Hematopoietic multipotent progenitor cell treated with erythropoietin and hydrocortisone succinate and interleukin-3 and kit ligand, for 15 days (in vitro differentiated cells): ENCODE measurements around the gene GATAD2B.
"Not testable (repeated sequence)": the region's sequence is repeated elsewhere in the genome, so short reads cannot be mapped to it uniquely, and the experiment has no call there.

Experiments used
- DNase-seq: peaks from one replicate; pipeline ENCODE4 v3.0.0-alpha.2; 2015; ENCODE audit warnings: low spot score

The GATAD2B gene

DNA sequence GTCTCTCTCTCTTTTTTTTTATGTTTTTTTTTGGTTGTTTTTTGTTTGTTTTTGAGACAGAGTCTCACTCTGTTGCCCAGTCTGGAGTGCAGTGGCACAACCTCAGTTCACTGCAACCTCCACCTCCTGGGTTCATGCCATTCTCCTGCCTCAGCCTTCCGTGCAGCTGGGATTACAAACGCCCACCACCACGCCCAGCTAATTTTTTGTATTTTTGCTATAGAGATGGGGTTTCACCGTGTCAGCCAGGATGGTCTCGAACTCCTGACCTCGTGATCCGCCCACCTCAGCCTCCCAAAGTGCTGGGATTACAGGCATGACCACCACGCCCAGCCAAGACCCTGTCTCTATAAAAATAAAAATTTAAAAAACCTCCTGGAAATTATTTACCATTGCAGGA lies 88.8 kb downstream of the GATAD2B start:
- not testable (repeated sequence) for DNase-seq

DNA sequence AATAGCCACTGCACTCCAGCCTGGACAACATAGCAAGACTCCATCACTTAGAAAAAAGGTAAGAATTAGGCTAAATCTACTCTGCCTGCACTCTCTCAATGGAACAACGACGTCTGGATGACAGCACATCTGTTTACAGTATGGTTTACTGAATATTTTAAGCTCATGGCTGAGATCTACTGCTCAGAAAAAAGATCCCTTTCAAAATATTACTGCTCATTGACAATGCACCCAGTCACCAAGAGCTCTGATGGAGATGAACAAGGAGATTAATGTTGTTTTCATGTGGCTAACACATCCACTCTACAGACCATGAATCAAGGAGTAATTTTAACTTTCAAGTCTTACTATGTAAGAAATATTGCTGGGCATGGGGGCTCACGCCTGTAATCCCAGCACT lies 89.6 kb downstream of the GATAD2B start:
- no peak for DNase-seq

DNA sequence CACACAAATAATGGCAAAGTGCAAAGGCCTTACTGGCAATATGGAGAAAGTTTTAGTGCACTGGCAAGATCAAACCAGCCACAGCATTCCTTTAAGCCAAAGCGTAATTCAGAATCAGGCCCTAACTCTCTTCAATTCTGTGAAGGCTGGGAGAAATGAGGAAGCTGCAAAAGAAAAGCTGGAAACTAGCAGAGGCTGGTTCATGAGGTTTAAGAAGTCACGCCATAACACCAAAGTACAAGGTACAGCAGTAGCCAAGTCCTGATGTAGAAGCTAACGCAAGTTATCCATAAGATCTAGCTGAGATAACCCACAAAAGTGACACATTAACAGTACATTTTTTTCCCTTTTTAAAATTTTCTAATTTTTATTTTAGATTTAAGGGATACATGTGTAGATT lies 90.5 kb downstream of the GATAD2B start:
- no peak for DNase-seq

DNA sequence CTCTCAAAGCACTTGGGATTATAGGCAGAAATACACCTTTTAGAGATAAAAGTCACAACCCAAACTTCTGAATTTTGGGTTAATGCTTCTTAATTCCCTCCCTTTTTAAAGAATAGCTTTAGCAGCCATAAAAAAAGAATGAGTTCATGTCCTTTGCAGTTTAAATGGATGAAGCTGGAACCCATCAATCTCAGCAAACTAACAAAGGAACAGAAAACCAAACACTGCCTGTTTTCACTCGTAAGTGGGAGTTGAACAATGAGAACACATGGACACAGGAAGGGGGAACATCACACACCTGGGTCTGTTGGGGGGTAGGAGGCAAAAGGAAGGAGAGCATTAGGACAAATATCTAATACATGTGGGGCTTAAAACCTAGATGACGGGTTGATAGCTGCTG lies 91.7 kb downstream of the GATAD2B start:
- no peak for DNase-seq

DNA sequence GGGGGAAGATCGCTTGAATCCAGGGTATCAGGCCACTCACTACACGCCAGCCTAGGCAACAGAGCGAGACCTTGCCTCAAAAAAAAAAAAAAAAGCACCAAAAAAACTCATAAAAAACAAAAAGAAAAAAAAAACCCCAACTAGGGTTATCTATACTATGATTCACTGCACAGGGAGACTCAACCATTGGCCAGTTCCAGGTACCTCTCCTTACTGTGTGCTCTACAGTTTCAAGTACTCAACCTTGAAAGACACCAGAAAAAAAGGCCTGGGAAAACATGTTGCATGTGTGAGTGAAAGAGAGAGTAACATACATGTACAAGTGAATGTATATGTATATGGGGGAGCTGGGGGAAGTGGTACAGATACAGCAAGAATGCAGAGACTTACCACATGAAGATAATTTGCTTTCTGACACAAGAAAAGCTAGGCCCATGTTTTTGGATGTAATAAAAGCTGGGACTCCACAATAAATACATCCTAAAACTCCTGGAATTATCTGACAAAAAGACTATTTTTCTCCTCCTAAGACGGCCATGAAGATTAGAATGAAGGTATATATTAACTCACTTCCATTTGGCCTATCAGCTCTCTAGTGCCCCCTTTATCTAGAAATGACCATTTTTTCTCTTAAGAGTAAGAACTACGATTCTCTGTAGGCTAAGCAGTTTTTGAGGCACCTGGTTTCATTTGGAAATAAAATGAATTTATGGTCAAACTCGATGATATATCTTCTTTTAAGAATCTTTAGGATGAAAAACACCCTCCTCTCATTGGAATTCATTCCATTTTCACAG lies 95.4 kb downstream of the GATAD2B start:
- DNase-seq: no peak

DNA sequence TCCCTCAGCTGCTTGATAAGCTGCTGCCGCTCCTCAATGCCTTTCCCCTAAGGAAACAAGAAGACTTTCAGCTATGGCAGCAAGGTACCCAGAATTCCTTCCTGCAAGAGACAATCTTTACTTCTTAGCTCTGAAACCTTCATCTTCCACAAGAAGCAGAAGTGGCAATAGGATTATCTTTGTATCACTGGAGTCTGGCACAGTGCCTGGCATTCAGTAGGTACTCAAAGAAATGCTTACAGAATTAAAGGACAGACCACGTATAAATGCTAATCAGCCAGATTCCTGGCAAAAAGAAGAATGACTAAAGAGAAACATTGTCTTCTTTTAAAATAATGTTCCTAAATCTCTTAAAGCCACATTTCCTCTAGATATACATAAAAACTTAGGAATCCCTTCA lies 103.9 kb downstream of the GATAD2B start:
- no peak for DNase-seq

DNA sequence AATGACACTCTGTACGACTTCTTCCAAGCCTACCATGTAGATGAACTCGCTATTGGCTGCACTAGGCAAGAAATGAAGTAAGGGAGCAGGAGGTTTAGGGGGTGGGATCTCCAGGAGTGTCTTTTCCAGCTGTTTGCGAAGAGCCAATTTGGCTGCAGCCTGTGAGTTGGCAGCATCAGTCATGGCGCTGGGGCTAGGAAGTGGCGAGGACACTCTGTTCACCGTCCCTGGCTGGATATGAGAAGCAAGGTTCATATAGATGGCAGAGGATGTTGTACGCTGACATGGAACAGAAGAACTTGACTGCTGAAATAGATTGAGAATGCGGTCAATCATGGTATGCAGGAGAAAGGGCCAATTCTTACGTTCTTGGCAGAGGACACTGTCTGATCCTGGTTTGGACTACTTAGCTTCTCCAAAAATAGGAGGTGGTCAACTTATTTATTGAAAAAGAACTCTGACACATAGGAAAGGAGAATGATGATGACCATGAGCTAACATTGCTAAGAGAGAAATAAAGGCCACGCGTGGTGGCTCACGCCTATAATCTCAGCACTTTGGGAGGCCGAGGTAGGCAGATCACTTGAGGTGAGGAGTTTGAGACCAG lies 106.4 kb downstream of the GATAD2B start:
- no peak for DNase-seq

DNA sequence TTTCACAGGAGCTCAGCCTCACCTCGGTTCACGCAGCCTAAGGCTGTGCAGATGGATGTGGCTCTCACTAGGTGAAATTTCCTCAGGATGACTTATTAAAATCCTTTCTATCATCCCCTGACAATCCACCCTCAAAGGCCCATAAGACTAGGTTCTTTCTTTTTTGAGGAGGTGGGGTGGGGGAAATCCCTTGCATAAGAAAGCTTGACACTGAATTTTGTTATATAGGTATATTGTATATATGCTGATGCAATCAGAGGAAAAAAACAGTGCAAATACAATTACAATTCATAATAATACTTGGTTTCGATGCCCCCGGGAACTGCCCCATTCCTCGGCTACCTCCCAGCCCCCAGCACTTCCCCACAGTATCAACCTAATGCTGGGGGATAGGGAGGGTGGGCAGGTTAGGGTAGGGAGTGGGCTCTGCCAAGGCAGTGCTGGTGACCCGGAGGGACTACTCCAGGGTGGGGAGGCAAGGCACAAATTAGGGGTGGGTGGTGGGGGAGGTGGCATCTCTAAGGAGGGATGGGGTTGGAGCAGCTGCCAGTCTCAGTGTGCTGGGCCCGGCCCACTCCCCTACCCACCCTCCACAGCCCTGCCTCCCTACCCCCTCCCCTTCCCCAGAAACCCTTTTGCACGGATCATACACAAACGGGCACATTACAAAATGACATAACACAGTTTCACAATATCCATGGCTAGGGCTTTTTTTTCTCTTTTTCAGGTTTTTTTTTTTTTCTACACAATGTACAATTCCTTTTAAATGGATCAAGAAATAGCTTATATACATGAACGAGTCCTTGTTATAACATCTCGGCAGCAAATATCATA lies 116.7 kb downstream of the GATAD2B start:
- no peak for DNase-seq

DNA sequence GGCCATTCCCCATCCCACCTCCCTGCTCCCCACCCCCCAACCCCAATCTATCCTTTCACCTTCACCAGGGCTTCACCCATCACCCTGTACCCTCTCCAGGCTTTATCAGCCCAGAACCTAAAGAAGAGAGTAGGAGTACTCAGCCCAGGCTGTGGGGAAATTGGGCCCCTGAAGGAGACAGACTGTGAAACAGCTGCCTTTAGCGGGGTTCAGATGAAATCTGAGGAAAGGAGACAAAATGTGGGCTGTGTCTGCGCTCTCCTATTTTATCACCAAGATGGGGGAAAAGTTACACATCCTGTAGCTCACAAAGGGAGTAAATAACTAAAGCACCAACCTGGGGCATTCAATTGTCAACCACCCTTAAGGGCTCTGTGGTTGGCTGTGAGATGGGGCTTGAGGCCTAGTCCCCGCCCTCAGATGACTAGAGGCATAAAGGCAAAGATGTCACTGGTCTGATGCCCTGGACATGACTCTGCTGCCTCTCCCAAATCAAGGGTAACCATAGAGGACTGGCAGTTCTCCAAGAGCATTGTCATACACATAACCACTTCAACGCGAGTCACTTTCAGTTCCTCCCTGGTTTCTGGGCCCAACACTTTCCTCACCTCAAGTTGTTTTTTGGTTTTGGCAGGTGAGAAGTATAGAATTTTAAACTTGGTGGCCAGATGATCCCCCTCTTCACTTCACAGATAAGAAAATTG lies 117.6 kb downstream of the GATAD2B start:
- DNase-seq: peak; percentile 70

DNA sequence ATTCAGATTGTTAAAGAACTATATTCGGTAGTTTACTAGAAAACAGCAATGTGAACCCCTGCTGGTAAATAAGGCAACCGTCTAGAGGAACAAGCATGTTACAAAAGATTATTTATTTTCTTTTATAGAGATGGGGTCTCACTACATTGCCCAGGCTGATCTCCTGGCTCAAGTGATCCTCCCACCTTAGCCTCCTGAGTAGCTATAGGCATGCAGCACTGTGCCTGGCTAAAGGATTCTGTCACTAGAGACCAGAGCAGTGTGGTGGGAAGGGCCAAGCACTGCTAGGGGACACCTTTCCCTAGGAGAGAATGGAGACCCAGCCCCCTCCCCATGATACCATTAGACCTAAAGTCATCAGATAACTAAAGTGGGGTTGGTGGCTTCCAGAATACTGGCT lies 118.7 kb downstream of the GATAD2B start:
- no peak for DNase-seq

DNA sequence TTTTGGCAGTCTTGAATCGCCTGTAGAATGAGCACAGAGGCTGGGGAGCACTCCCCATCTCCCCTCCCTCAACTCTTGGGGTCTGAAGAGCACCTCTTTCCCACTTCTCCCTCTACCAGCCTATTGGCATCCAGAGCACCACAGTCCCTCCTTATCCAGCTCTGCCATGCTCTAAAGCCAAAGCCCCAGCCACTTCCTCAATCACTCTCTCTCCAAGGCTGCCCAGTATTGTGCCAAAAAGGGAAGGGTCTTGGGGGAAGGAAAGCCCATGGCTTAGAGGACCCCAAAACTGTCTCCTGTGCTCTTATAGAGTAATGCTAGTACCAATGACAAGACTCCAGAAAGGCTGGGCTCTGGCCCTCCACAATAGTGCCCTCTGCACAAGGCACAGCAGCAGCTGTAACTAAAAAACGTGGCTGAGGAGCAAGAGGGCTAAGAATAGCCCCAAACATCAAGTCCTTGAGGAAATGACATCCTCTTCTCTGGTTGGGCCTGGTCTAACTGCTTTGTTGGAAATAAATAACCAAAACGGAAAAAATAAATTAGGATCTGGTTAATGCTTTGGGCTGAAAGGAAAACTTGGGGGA lies 119.2 kb downstream of the GATAD2B start:
- DNase-seq: no peak

DNA sequence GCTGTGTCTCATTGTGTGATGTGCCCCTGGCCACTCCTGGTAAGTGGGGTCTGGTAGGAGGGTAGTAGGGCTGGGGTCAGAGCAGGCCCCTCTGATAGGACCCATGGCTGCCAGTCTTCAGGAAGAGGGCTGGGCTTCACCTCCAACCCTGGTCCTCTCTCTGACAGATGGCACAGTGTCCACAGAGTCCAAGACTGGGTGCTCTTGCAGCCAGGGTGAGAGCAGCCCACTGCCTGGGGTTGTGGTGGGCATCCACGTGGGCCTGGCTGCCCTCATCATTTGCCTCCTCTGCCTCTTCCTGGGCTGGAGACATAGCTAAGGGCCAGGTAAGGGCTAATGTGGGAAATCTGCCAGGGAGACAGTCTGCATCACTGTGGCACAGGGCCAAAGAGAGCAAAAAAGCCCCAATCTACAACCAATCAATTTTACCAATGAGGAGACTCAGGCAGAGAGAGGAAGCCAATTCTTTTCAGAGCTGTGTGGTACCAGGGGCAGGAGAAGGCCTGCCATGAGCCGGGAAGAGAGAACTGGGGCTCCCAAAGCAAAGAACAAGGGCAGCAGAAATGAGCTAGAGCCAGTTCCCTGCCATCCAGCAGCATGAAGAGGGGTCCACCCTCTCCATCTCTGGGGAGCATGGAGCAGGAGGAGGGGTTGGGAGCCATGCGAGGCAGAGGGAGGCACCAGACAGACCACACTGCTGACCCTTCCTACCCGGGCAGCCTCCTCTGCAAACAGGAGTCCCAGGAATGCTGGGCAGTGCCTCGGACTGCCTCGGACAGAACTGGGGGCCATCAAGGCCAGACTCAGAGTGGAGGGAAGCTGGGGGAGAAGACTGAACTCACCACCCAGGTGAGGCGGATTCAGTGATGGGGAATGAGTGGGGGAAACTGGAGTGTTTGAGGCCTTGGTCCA lies 120.7 kb downstream of the GATAD2B start:
- DNase-seq: no peak

DNA sequence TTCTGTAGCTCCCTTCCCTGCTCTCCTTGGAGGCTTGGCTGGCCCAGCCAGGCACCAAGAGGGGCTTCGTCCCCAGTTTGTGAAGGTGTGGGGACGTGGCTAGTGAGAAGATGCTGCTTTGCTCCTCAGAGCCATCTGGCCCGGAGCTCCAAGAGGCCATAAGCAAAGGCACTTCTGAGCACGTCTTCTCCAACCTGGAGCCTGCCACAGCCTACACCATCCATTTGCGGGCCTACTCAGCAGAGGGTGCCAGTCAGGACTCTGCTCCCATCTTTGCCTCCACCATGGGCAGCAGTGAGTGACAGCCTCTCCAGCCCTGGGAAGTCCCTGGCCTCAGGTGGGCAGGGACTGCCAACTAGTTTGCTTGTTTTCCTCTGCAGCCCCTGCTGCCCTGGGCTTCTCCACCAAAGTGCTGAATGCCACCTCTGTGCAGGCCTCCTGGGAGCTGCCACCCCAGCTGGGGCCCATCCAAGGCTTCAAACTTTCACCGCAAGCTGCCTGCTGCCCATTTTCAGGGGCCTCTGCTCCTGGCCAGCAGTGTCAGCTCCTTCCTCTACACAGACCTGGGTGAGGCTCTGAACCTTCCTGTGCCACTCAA lies 121.6 kb downstream of the GATAD2B start:
- DNase-seq: no peak

DNA sequence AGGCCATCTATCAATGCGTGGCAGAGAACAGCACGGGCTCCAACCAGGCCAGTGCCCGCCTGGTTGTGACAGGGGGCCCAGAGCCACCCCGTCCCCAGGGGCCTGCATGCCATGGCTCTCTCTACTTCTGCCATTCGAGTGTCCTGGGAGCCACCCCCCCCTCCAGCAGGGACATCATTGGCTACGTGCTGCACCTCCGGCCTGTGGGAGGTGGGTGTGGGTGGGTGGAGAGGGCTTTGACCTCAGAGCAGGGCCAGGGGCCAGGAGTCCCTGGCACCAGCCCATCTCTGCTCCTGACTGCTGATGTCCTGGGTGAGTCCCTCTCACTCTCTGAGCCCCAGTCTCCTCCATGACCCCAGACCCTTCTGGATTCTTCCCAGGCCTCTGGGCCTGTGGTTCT lies 122.3 kb downstream of the GATAD2B start:
- no peak for DNase-seq

DNA sequence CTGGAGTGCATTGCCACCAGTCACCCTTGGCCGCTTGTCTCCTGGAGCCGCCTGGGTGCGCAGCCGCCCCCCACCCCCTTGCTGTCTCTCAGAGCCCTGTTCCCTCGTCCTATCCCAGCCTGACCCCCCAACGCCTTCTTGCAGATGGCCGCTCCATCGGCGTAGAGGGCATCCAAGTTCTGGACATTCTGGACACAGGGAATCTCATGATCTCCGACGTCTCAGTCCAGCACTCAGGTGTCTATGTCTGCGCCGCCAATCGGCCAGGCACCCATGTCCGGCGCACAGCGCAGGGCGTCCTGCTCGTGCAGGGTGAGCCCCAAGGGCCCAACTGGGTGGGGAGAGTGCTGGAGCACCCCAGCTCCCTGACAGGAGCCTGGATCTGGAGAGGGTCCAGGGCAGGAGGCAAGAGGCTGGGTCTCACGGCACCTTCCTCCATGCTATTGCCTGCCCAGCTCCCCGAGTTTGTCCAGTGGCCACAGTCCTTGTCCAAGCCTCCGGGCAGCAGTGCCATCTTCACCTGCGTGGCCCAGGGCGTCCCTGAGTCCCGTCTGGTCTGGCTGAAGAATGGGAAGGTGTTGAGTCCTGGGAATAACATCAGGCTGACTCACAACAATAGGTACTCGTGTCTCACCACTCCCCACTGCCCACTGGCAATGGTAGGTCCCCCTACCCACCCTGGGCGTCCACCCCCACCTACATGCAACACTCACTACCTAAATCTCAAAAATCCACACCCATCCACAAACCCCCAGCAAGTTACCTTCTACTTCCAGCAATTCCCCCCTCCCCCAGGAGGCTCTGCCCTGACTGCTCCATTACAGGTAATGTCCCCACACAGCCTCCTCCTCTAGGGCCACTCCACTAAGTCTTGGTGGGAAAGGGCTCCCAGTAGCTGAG lies 123.0 kb downstream of the GATAD2B start:
- DNase-seq: no peak

DNA sequence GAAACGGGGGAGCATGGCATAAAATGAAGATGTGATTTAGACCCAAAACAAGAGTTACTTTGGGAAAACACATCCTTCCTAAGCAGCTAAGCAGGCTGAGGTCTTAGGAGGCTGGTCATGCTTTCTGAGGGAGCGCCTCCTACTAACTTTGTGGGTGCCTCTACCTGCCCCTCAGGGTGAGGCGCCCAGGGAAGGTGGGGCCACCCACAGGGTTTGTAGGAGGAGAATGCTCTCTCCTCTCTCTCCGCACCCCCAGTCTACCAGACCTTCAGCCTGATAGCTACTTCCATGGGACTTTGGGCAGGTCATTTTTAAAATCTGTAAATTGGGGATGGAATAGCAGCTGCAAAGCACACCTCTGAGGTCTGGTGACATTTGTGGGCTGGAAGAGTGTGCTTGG lies 123.8 kb downstream of the GATAD2B start:
- no peak for DNase-seq

DNA sequence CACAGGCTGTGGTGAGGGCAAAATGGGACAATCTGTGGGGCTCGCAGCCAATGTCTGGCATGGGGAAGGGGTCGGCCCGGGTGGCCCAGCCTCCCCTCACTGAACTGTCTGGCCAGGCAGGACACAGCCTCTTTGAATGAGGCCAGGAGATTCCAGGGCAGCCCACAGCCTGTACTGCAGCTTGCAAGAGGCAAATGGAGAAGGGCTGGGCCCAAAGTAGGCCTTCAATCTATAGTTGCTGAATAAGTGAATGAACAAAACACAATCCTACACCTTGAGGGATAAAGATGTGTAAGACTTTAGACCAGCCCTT lies 124.3 kb downstream of the GATAD2B start:
- DNase-seq: no peak

DNA sequence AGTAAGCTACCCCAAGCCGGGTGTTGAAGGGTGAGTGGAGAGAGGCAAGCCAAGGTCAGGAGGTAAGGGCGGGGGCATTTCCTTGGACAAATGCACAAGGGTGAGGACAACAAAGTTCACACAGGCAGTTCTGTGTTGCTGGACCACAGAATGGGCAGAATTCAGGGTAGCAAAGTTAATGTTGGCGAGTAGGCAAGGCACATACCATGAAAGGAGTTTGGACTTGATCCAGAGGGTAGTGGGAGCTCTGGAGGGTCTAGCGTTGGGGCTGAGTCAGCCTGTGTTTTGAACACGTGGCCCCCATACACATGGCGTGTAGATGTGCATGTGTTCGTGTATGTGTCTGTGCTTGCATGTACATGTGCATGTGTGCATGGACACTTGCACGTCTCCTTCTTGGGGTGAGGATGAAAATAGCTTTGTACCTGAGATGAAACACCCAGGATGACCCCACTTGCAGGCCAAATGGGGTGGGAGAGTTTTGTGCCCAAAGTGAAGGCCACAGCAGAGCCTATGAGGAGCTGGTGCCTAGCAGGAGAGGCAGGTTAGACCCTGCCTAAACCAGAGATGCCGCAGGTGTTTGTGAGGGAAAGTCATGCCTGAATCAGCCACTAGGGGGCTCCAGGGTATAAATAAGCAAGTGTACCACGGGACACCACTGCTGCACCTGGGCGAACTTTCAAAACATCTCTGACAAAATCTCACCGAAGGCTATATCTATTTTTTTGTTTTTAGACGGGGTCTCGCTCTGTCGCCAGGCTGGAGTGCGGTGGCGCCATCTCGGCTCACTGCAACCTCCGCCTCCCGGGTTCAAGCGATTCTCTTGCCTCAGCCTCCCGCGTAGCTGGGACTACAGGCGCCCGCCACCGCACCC lies 125.7 kb downstream of the GATAD2B start:
- DNase-seq: peak; percentile 84
